Thoracic aorta (tissue), 2 donors: ENCODE measurements around the gene SGMS2. TPM values are rescaled to one million over a fixed set of nuclear protein-coding genes. Genes with fewer than 3 reads are reported as not detected.

Source experiments
- ATAC-seq: fragments of 150-250 bp; one replicate; pipeline ENCODE4 v1.8.0; 2017; ENCODE audit warnings: low read depth; ENCODE audit not compliant: insufficient number of reproducible peaks, low FRiP score
- DNase-seq: peaks from one replicate; pipeline ENCODE4 v3.0.0-alpha.2; 2020; ENCODE audit warnings: low spot score
- H3K27ac ChIP-seq, 2 donors: fragments of 200-600 bp; sonication (generic); 1 replicate in 1 of 2; 2 replicates in 1 of 2; pipeline ENCODE4 v1.5.1; 2016; ENCODE audit warnings: mild to moderate bottlenecking in 2 of 2, moderate library complexity in 2 of 2
- H3K27me3 ChIP-seq: fragments of 200-600 bp; sonication (generic); replicated peaks from 2 replicates; pipeline ENCODE4 v1.6.0; 2016; ENCODE audit warnings: mild to moderate bottlenecking; ENCODE audit not compliant: insufficient read depth
- H3K36me3 ChIP-seq: fragments of 200-600 bp; sonication (generic); one replicate; pipeline ENCODE4 v1.5.1; 2016
- H3K4me1 ChIP-seq, 2 donors: fragments of 200-600 bp; sonication (generic); 1 replicate in 1 of 2; 2 replicates in 1 of 2; pipeline versions ENCODE4 v1.5.1 to v1.6.0; 2016; ENCODE audit warnings: low read depth in 2 of 2, mild to moderate bottlenecking in 1 of 2; ENCODE audit not compliant: control insufficient read depth in 1 of 2
- H3K4me3 ChIP-seq: fragments of 200-600 bp; sonication (generic); 2 replicates; pipeline ENCODE4 v1.5.1; 2016; ENCODE audit warnings: mild to moderate bottlenecking
- H3K9me3 ChIP-seq: fragments of 200-600 bp; sonication (generic); 2 replicates; pipeline ENCODE4 v1.5.1; 2016
- total RNA-seq, 2 donors: library from RNA; depleted of rRNA; stranded (reverse); fragments of >200 nt; gene quantifications; one replicate each; pipeline versions ENCODE4 v1.1.0 to v1.2.3, GENCODE V29; 2016
- TF ChIP-seq, protein P1 (sequence below): fragments of 200-600 bp; sonication (generic); IDR thresholded peaks from one replicate; pipeline ENCODE4 v1.5.1; 2019; ENCODE audit warnings: antibody characterized with exemption

Gene SGMS2
- total RNA-seq, 2 donors from 2014 or later, result 119 to 231 TPM

DNA sequence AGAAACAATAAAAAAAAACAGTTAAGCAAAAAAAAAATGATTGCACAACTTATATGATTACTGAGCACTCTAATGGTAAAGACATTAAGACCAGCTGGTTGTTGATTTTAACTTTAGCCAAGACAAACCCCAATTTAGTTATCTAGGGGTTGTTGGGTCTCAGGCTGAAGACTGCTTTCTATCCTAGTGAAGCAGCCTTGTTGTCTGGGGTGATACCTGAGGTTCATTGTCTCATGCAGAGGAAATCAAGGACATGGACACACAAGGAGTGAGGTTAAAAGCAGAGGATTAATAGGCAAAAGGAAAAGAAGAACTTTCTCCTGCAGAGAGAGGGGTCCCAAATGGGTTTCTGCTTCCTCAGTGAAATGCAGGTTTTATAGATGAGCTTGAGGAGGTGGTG lies 66.6 kb downstream of the SGMS2 start:
- TF ChIP-seq, protein P1, sequence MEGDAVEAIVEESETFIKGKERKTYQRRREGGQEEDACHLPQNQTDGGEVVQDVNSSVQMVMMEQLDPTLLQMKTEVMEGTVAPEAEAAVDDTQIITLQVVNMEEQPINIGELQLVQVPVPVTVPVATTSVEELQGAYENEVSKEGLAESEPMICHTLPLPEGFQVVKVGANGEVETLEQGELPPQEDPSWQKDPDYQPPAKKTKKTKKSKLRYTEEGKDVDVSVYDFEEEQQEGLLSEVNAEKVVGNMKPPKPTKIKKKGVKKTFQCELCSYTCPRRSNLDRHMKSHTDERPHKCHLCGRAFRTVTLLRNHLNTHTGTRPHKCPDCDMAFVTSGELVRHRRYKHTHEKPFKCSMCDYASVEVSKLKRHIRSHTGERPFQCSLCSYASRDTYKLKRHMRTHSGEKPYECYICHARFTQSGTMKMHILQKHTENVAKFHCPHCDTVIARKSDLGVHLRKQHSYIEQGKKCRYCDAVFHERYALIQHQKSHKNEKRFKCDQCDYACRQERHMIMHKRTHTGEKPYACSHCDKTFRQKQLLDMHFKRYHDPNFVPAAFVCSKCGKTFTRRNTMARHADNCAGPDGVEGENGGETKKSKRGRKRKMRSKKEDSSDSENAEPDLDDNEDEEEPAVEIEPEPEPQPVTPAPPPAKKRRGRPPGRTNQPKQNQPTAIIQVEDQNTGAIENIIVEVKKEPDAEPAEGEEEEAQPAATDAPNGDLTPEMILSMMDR, result no peak
- Histone ChIP-seq H3K36me3 (no peaks in the 10 kb centered on the region), H3K27me3 (no peaks in the 10 kb centered on the region), H3K4me3 (no peak overlapping the region), H3K27ac (no peak overlapping the region), H3K4me1 (peaks cover 7 to 8% of the 10 kb centered on the region in 2 donors), H3K9me3 (peaks cover 4% of the 10 kb centered on the region)
- ATAC-seq, result no peak
- DNase-seq, result no peak

DNA sequence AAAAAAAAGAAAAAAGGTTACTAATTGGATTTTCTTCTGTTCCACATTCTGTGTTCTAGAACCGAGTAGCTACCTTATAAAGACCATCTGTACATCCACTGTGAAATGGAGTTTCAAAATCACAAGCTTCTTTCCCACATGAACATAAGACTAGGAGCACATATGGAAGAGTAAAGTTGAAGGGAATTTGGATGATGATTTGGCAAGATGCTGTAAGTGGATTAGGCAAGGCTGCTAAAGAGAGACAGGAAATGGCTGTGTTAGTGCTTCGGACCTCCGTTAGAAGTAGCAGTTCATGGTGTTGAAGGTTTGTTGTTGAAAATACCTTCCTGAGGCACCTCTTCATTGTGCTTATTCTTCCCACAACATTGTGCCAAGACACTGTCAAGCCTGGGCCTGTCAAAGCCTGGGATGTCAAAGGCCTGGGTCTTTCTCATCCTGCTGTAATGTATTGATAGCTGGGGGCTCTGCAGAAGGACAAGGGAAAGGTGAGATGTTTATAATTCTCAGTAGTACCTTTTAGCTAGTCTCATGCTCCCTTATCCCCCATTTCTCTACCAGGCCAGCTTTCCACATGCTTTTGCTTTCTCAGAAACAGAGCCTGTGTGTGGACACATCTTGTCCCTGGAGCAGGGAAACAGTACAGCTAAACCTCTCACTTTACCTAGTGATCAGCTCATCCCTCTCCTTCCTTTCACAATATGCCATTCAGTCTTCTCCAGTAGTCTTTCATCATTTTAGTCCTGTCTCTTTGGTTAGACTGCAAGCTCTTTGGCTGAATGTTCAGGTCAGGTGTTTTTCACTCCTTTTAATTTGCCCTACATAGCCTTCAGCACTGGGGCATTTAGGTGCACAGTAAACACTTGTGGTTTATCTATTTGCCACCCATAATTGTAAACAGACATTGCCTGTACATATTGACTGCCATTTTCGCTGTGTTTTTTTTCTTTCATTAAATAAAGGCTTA lies 68.7 kb downstream of the SGMS2 start:
- H3K27me3 ChIP-seq, result no peaks in the 10 kb centered on the region
- peaks cover 12 to 26% of the 10 kb centered on the region in 2 donors for H3K4me1 ChIP-seq
- DNase-seq, result no peak

DNA sequence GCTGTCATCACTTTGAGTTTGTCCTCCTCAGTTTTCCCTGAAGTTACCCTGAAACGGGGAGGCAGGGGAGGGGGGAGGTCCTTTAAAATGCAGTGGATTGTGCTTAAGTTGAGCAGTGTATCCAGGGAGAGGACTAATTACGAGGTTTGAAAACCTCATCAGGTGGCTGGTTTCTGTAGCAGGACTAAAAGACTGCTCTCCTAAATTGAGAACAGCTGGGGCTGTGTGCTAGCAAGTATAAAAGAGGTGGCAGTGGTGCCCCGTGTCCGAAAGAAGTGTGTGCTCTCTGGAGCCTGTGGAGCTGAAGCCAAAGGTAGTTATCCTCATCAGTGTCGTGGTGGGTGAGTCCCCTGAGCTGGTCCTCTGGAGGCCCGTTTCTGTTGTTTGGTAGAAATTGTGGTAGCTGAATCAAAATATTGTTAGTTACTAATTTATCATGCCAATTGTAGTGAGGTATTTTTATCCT lies 69.4 kb downstream of the SGMS2 start:
- Histone ChIP-seq H3K27ac (no peak overlapping the region), H3K36me3 (no peaks in the 10 kb centered on the region), H3K4me3 (no peak overlapping the region), H3K9me3 (no peaks in the 10 kb centered on the region), H3K4me1 (peaks cover 12 to 26% of the 10 kb centered on the region in 2 donors), H3K27me3 (no peaks in the 10 kb centered on the region)
- DNase-seq (no peak), ATAC-seq (no peak)
- TF ChIP-seq, protein P1, result no peak

More for the DNA sequence above, 68.7 kb downstream of the SGMS2 start:
- Histone ChIP-seq H3K27ac (no peak overlapping the region), H3K36me3 (no peaks in the 10 kb centered on the region), H3K4me3 (no peak overlapping the region), H3K9me3 (no peaks in the 10 kb centered on the region)
- TF ChIP-seq, protein P1, result no peak
- no peak for ATAC-seq

DNA sequence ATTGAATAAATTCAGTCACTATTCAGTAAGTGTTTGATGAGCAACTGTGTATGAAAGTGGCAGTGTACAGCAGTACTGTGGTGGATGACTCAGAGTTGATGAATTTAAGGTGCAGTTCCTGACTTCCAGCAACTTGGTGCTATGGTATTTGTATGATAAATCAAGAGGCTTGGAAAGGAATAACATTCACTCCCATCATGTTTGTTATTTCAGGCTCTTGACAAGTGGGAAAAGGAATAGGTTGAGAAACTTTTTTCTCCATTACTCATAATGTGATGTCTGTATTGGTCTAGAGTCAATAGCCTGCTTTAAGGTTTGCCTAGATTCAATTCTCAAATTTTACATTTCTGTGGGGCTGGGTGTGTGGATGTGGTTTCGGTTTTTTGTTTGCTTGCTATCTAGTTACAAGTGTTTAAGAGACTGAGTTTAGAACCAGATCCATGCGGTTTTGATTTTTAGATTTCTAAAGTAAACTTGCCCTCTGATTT lies 71.5 kb downstream of the SGMS2 start:
- peak overlapping the region; percentile 37 to 39 for H3K27ac ChIP-seq
- ATAC-seq, result peak; percentile 61
- H3K9me3 ChIP-seq, result no peaks in the 10 kb centered on the region
- TF ChIP-seq, protein P1, result no peak
- peaks cover 12 to 26% of the 10 kb centered on the region in 2 donors for H3K4me1 ChIP-seq
- H3K4me3 ChIP-seq, result peak overlapping the region; percentile 2
- no peaks in the 10 kb centered on the region for H3K36me3 ChIP-seq
- no peaks in the 10 kb centered on the region for H3K27me3 ChIP-seq
- DNase-seq, result no peak

DNA sequence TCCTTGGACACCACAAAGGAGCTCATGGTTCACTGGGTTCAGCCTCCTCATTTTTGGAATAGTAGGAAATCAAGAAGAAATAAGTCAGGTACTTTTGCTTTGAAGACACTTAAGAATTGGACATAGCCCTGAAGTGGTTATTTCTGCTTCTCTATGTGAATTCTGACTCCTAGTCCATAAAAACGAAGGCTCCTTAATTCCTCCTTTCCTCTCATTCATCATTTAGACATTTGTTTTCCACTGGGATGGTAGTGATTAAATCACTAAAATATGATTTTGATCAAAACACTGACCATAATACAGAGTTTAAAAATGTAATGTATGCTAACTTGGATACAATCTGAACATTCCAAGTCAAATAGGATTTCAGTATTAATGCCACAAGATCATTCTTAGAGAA lies 71.9 kb downstream of the SGMS2 start:
- peak overlapping the region; percentile 37 to 39 for H3K27ac ChIP-seq
- peak overlapping the region; percentile 2 for H3K4me3 ChIP-seq
- peaks cover 12 to 26% of the 10 kb centered on the region in 2 donors for H3K4me1 ChIP-seq

More for the DNA sequence above, 71.9 kb downstream of the SGMS2 start:
- DNase-seq (no peak), ATAC-seq (no peak)
- Histone ChIP-seq H3K36me3 (no peaks in the 10 kb centered on the region), H3K9me3 (no peaks in the 10 kb centered on the region), H3K27me3 (no peaks in the 10 kb centered on the region)
- TF ChIP-seq, protein P1, result no peak
